ENCODE data around the gene CACNG5.

The CACNG5 gene

DNA sequence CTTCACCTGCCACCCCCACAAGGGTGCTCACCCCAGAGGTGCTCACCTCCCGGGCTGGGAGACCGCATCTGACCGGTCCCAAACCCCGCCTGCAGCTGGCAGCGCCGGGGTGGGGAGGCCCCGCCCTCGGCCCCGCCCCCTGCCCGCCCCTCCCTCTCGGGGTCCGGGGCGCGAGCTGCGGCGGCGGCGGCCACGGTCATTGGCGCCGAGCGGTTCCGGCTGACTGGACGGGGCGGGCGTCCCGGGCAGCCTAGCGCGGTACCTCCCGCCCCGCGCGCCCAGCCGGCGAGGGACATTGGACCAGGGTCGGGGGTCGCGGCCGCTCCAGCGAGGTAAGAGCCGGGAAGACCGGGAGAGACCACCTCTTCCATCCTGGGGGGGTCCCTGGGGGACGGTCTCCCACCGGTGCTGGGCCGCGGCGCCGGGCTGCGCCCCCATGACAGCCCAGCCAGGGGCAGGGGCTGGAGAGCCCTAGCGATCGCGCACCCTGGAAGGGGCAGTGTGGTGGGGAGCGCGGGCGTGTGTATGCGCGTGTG lies at the start of gene CACNG5:
CACNG5 (plus strand) TSS at position 199 of the 536 bp plus-strand sequence. CDS start 42,216 bp downstream, outside the sequence.
- H3K4me3 ChIP-seq (ENCODE audit: low read depth in 1 of 2, low read length in 2 of 2) = no peak within 1 kb of the TSS

DNA sequence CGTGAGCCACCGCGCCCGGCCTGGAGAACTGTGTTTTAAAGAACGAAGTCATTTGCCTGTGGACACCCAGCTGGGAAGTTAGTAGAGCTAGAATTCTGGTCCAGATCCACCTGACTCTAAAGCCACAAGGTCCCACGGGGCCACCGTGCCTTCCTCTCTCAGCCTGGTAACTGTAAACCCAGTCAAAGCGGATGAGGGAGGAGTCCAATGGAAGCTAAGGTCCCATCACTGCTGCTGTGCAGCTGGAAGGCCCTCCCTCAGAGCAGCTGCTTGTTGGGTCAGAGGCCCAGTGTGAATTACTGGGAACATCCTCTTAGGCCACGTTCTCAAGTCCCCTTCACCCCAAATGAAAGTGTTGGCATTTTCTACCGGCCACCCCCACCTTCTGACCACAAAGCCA lies 48.8 kb upstream of the CACNG5 start:
- Histone ChIP-seq H3K36me3 (ENCODE audit: insufficient read depth, low read length) (peaks cover 39% of the 10 kb centered on the region), H3K4me2 (ENCODE audit: insufficient read depth, low read length) (no peak overlapping the region), H3K79me2 (ENCODE audit: insufficient read depth, low read length) (no peaks in the 10 kb centered on the region), H3K9me3 (ENCODE audit: insufficient read depth, low read length, severe bottlenecking) (no peaks in the 10 kb centered on the region), H3K27ac (ENCODE audit: low read length) (no peak overlapping the region), H4K20me1 (ENCODE audit: insufficient read depth, low read length) (no peaks in the 10 kb centered on the region; the same call in 1 of the 2 replicates), H3K9ac (ENCODE audit: low read depth, low read length) (no peak overlapping the region), H3K27me3 (ENCODE audit: insufficient read depth, low read length, poor library complexity) (no peaks in the 10 kb centered on the region), H3K4me3 (ENCODE audit: low read depth in 1 of 2, low read length in 2 of 2) (no peak overlapping the region), H3K4me1 (ENCODE audit: insufficient read depth, low read length) (no peaks in the 10 kb centered on the region), H2AFZ (ENCODE audit: low read depth, low read length) (no peak overlapping the region)
- DNase-seq = peak; percentile 30
- peak; percentile 62; the same call in 1 of the 3 replicates for ATAC-seq (ENCODE audit: insufficient read depth, low read depth)
- TF ChIP-seq, protein P1, sequence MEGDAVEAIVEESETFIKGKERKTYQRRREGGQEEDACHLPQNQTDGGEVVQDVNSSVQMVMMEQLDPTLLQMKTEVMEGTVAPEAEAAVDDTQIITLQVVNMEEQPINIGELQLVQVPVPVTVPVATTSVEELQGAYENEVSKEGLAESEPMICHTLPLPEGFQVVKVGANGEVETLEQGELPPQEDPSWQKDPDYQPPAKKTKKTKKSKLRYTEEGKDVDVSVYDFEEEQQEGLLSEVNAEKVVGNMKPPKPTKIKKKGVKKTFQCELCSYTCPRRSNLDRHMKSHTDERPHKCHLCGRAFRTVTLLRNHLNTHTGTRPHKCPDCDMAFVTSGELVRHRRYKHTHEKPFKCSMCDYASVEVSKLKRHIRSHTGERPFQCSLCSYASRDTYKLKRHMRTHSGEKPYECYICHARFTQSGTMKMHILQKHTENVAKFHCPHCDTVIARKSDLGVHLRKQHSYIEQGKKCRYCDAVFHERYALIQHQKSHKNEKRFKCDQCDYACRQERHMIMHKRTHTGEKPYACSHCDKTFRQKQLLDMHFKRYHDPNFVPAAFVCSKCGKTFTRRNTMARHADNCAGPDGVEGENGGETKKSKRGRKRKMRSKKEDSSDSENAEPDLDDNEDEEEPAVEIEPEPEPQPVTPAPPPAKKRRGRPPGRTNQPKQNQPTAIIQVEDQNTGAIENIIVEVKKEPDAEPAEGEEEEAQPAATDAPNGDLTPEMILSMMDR (IDR thresholded peaks at IDR 0.05; ENCODE audit: borderline replicate concordance, extremely low read depth, low read length, poor library complexity, severe bottlenecking) = no peak
- no peak for TF ChIP-seq EZH2 (IDR thresholded peaks at IDR 0.05; ENCODE audit: borderline replicate concordance, low read depth, low read length, severe bottlenecking)

More for the DNA sequence above, at the start of gene CACNG5:
- Histone ChIP-seq H3K27me3 (ENCODE audit: insufficient read depth, low read length, poor library complexity) (peaks cover 6% of the 10 kb centered on the region), H3K4me1 (ENCODE audit: insufficient read depth, low read length) (no peaks in the 10 kb centered on the region), H4K20me1 (ENCODE audit: insufficient read depth, low read length) (peaks cover under 1% of the 10 kb centered on the region; the same call in 1 of the 2 replicates), H3K9me3 (ENCODE audit: insufficient read depth, low read length, severe bottlenecking) (no peaks in the 10 kb centered on the region), H3K27ac (ENCODE audit: low read length) (no peak within 1 kb of the TSS), H3K79me2 (ENCODE audit: insufficient read depth, low read length) (no peaks in the 10 kb centered on the region), H2AFZ (ENCODE audit: low read depth, low read length) (no peak within 1 kb of the TSS), H3K4me2 (ENCODE audit: insufficient read depth, low read length) (no peak within 1 kb of the TSS), H3K9ac (ENCODE audit: low read depth, low read length) (no peak within 1 kb of the TSS), H3K36me3 (ENCODE audit: insufficient read depth, low read length) (no peaks in the 10 kb centered on the region)
- ATAC-seq (ENCODE audit: insufficient read depth, low read depth) (no peak), DNase-seq (no peak)
- no peak for TF ChIP-seq EZH2 (IDR thresholded peaks at IDR 0.05; ENCODE audit: borderline replicate concordance, low read depth, low read length, severe bottlenecking)
- TF ChIP-seq, protein P1 (IDR thresholded peaks at IDR 0.05; ENCODE audit: borderline replicate concordance, extremely low read depth, low read length, poor library complexity, severe bottlenecking) = no peak

DNA sequence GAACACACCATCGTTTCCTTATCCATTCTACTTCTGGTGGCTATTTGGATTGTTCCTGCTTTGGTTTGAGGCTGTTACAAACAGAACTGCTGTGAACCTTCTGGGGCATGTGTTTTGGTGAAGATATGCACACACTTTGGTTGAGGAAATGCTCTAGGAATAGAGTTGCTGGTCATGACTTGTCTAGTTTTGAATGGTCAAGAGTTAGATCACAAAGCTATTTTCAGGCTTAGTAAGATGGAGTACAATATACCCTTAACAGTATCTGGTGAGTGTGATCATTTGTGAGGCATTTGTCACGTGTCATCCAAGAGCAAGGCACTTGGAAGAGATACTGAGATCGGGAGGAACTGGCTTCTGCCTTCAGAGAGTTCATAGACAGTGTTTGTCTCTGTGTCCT lies 47.0 kb upstream of the CACNG5 start:
- H3K9ac ChIP-seq (ENCODE audit: low read depth, low read length) = no peak overlapping the region
- no peaks in the 10 kb centered on the region for H3K4me1 ChIP-seq (ENCODE audit: insufficient read depth, low read length)
- no peak overlapping the region for H3K4me2 ChIP-seq (ENCODE audit: insufficient read depth, low read length)
- no peak for DNase-seq
- H3K27ac ChIP-seq (ENCODE audit: low read length) = no peak overlapping the region
- H4K20me1 ChIP-seq (ENCODE audit: insufficient read depth, low read length) = no peaks in the 10 kb centered on the region; the same call in 1 of the 2 replicates
- H2AFZ ChIP-seq (ENCODE audit: low read depth, low read length) = no peak overlapping the region
- TF ChIP-seq, protein P1 (IDR thresholded peaks at IDR 0.05; ENCODE audit: borderline replicate concordance, extremely low read depth, low read length, poor library complexity, severe bottlenecking) = no peak
- no peak for TF ChIP-seq EZH2 (IDR thresholded peaks at IDR 0.05; ENCODE audit: borderline replicate concordance, low read depth, low read length, severe bottlenecking)
- peaks cover 52% of the 10 kb centered on the region for H3K36me3 ChIP-seq (ENCODE audit: insufficient read depth, low read length)
- H3K9me3 ChIP-seq (ENCODE audit: insufficient read depth, low read length, severe bottlenecking) = no peaks in the 10 kb centered on the region
- H3K27me3 ChIP-seq (ENCODE audit: insufficient read depth, low read length, poor library complexity) = no peaks in the 10 kb centered on the region
- no peak overlapping the region for H3K4me3 ChIP-seq (ENCODE audit: low read depth in 1 of 2, low read length in 2 of 2)
- ATAC-seq (ENCODE audit: insufficient read depth, low read depth) = no peak
- H3K79me2 ChIP-seq (ENCODE audit: insufficient read depth, low read length) = no peaks in the 10 kb centered on the region
